Stimulated activated CD4-positive, alpha-beta T cell treated with anti-CD3 and anti-CD28 coated beads, TNF-alpha, amount 100 ng/mL, for 48 hours (primary cell): ENCODE data around the gene TMCO1.
A peak's percentile ranks its signal among the peaks of the same experiment; 100 is the strongest.
"Not testable (repeated sequence)": the region's sequence is repeated elsewhere in the genome, so short reads cannot be mapped to it uniquely, and the experiment has no call there.

ENCODE experiments used
- DNase-seq, 3 donors: peaks; one replicate each; pipeline ENCODE4 v3.0.0-alpha.2; 2020; ENCODE audit warnings: low read depth in 3 of 3

Gene TMCO1

GRCh38 chr1:165768513-165769394, at the start of gene TMCO1:
Gene TMCO1 (minus strand): TSS chr1:165768868. CDS start chr1:165768751, 117 bp downstream.
- peak; percentile 85 to 92 (median 88) for DNase-seq

GRCh38 chr1:165816826-165817497, 48.3 kb upstream of the TMCO1 start:
- DNase-seq = no peak

- no peak for DNase-seq
Measured at GRCh38 chr1:165816157-165816556, 47.5 kb upstream of the TMCO1 start.

- DNase-seq = no peak
Measured at GRCh38 chr1:165815725-165816124, 47.1 kb upstream of the TMCO1 start.

GRCh38 chr1:165807613-165808012, 38.9 kb upstream of the TMCO1 start:
- DNase-seq = no peak

- not testable (repeated sequence) for DNase-seq
Measured at GRCh38 chr1:165804513-165804912, 35.8 kb upstream of the TMCO1 start.

GRCh38 chr1:165799387-165799786, 30.7 kb upstream of the TMCO1 start:
- no peak for DNase-seq

- DNase-seq = no peak
Measured at GRCh38 chr1:165795894-165796293, 27.2 kb upstream of the TMCO1 start.

GRCh38 chr1:165793951-165794350, 25.3 kb upstream of the TMCO1 start:
- DNase-seq = no peak

- no peak for DNase-seq
Measured at GRCh38 chr1:165787741-165788140, 19.1 kb upstream of the TMCO1 start.

GRCh38 chr1:165783519-165783918, 14.9 kb upstream of the TMCO1 start:
- not testable (repeated sequence) for DNase-seq

- not testable (repeated sequence) for DNase-seq
Measured at GRCh38 chr1:165778197-165778596, 9.5 kb upstream of the TMCO1 start.

GRCh38 chr1:165773324-165773965, 4.8 kb upstream of the TMCO1 start:
- no peak for DNase-seq

- no peak for DNase-seq
Measured at GRCh38 chr1:165772739-165773138, 4.1 kb upstream of the TMCO1 start.

- no peak for DNase-seq
Measured at GRCh38 chr1:165764277-165764676, 4.4 kb downstream of the TMCO1 start.

- peak in 1 of 3 donors; percentile 8 for DNase-seq
Measured at GRCh38 chr1:165763442-165763841, 5.2 kb downstream of the TMCO1 start.

GRCh38 chr1:165762725-165763124, 5.9 kb downstream of the TMCO1 start:
- DNase-seq = no peak

GRCh38 chr1:165759095-165759494, 9.6 kb downstream of the TMCO1 start:
- no peak for DNase-seq

- no peak for DNase-seq
Measured at GRCh38 chr1:165755393-165756010, 13.2 kb downstream of the TMCO1 start.

GRCh38 chr1:165753934-165754333, 14.7 kb downstream of the TMCO1 start:
- DNase-seq = no peak

- DNase-seq = no peak
Measured at GRCh38 chr1:165748550-165748949, 20.1 kb downstream of the TMCO1 start.
